SH-SY5Y (cell line): ENCODE results near the gene RBFOX2.

Experiments
- GATA2 ChIP-seq: IDR thresholded peaks from 2 replicates; pipeline ENCODE4 v1.6.1; 2011; ENCODE audit warnings: mild to moderate bottlenecking, low read depth, low read length
- GATA3 ChIP-seq: IDR thresholded peaks from 2 replicates; pipeline ENCODE4 v1.6.1; 2011; ENCODE audit warnings: low read depth, mild to moderate bottlenecking, low read length, moderate library complexity

DNA sequence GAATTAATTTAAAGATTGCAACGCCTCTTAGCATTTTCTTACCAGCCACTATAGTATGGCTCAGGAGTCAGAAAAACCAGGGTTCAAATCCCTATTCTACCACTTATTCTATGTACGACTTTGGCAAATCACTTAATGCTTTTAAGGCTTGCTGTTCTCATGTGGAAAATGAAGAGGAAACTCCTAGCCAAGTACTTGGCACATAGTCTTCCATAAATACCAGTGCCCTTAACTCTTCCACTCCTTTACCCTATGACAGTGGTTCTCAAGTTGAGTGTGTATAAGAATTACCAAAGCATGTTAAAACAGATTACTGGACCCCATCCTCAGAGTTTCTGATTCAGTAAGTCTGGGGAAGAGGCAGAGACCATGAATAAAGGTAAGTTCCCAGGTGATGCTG lies 107.6 kb downstream of the RBFOX2 start:
- TF ChIP-seq GATA2 (no peak), GATA3 (no peak)
